Measurements from ENCODE around the gene ACVR2B. TPM values are rescaled to one million over a fixed set of nuclear protein-coding genes. Genes with fewer than 3 reads are reported as not detected.

The ACVR2B gene
- total and polyA plus RNA-seq, 10 of the 15 experiments (the other 5 are each of a cell fraction or from before 2014, with no cell fraction given): 0.27 to 2.9 (median 1.0) TPM

DNA sequence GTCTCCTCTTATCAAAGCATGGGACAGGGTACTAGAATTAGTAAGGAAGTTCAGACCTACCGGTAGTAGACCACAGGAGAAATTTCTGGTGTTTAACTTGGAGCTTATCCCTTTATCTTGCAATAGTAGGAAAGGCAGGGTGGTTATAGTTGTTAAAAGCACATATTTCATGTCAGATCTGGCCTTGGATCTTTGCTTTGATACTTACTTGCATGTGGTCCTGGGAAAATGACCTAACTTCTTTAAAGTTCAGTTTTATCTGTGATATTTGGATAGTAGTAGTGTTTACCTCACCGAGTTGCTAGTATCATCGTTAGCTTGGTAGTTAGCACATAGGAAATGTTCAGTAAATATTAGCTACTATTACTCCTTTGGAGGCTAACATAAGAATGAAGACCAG, 57.9 kb downstream of the ACVR2B start:
- Histone ChIP-seq H3K9ac (ENCODE audit: control insufficient read depth, insufficient read depth, low read length) (no peak overlapping the region), H3K9me3 (replicated peaks; ENCODE audit: control insufficient read depth, insufficient read depth, low read length) (no peaks in the 10 kb centered on the region), H3K4me1 (ENCODE audit: control insufficient read depth, insufficient read depth, low read length) (peaks cover 3% of the 10 kb centered on the region; the same call in 1 of the 2 replicates), H4K20me1 (ENCODE audit: control insufficient read depth, insufficient read depth) (no peaks in the 10 kb centered on the region), H3K27ac (ENCODE audit: control insufficient read depth, insufficient read depth) (no peak overlapping the region), H3K36me3 (ENCODE audit: control insufficient read depth in 2 of 2, insufficient read depth in 2 of 2, low read length in 1 of 2) (peaks cover 2 to 10% of the 10 kb centered on the region in 2 experiments), H3K27me3 (replicated peaks in 1 of 2; ENCODE audit: control insufficient read depth in 2 of 2, insufficient read depth in 2 of 2, low read length in 1 of 2) (no peaks in the 10 kb centered on the region), H2AFZ (ENCODE audit: control insufficient read depth, low read depth, low read length) (no peak overlapping the region), H3K79me2 (ENCODE audit: control insufficient read depth, insufficient read depth, low read length) (no peaks in the 10 kb centered on the region), H3K4me3 (no peak overlapping the region), H3K4me2 (ENCODE audit: control insufficient read depth, insufficient read depth) (no peak overlapping the region)
- no TSS peak for BruUV-seq (replicated peaks)
- WGBS (ENCODE audit: insufficient coverage, insufficient replicate concordance, low lambda C conversion rate, missing lambda C conversion rate): 99% methylated on average over 3 of the region's 3 CpGs
- no peak for DNase-seq (ENCODE audit: low read depth, low spot score)
- no peak for ATAC-seq
- intact Hi-C loops (cut with micrococcal nuclease; ENCODE audit: unreplicated experiment): no loop called here
- ChIA-PET RAD21 (ENCODE audit: unreplicated experiment) (no interaction called here), SMC1A (ENCODE audit: uncharacterized antibody, unreplicated experiment) (interaction anchor here (3.1 kb wide), 1 partner anchor 10 kb away, joined by 21 read pairs; no protein-coding TSS in a partner anchor), CTCF (interaction anchor here (0.6 to 8.6 kb wide), 5 partner anchors 8 to 143 kb away, joined by 3 to 120 read pairs (median 3); no protein-coding TSS in a partner anchor), POLR2A (interaction anchor here (0.6 kb wide), 1 partner anchor 45 kb away, joined by 3 read pairs; no protein-coding TSS in a partner anchor)
- FAIRE-seq: no peak
- in situ Hi-C loops (cut with MboI): no loop called here
- TF ChIP-seq SIX5 (IDR thresholded peaks at IDR 0.05; ENCODE audit: low read depth, low read length, severe bottlenecking): no peak
- TF ChIP-seq SREBF1 (IDR thresholded peaks at IDR 0.05; ENCODE audit: low read length): no peak
- TF ChIP-seq POLR2A (IDR thresholded peaks at IDR 0.05; ENCODE audit: low read depth, low read length): no peak
- TF ChIP-seq, protein P1, sequence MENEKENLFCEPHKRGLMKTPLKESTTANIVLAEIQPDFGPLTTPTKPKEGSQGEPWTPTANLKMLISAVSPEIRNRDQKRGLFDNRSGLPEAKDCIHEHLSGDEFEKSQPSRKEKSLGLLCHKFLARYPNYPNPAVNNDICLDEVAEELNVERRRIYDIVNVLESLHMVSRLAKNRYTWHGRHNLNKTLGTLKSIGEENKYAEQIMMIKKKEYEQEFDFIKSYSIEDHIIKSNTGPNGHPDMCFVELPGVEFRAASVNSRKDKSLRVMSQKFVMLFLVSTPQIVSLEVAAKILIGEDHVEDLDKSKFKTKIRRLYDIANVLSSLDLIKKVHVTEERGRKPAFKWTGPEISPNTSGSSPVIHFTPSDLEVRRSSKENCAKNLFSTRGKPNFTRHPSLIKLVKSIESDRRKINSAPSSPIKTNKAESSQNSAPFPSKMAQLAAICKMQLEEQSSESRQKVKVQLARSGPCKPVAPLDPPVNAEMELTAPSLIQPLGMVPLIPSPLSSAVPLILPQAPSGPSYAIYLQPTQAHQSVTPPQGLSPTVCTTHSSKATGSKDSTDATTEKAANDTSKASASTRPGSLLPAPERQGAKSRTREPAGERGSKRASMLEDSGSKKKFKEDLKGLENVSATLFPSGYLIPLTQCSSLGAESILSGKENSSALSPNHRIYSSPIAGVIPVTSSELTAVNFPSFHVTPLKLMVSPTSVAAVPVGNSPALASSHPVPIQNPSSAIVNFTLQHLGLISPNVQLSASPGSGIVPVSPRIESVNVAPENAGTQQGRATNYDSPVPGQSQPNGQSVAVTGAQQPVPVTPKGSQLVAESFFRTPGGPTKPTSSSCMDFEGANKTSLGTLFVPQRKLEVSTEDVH (IDR thresholded peaks at IDR 0.05; ENCODE audit: low read depth, partially characterized antibody): no peak
- no peak for TF ChIP-seq MXI1 (IDR thresholded peaks at IDR 0.05; ENCODE audit: low read depth, low read length)
- TF ChIP-seq ETV6 (conservative IDR thresholded peaks at IDR 0.05 in 1 of 2, IDR thresholded peaks at IDR 0.05 in 1 of 2; ENCODE audit: borderline replicate concordance in 1 of 2, low read depth in 1 of 2): no peak
- TF ChIP-seq, protein P2, sequence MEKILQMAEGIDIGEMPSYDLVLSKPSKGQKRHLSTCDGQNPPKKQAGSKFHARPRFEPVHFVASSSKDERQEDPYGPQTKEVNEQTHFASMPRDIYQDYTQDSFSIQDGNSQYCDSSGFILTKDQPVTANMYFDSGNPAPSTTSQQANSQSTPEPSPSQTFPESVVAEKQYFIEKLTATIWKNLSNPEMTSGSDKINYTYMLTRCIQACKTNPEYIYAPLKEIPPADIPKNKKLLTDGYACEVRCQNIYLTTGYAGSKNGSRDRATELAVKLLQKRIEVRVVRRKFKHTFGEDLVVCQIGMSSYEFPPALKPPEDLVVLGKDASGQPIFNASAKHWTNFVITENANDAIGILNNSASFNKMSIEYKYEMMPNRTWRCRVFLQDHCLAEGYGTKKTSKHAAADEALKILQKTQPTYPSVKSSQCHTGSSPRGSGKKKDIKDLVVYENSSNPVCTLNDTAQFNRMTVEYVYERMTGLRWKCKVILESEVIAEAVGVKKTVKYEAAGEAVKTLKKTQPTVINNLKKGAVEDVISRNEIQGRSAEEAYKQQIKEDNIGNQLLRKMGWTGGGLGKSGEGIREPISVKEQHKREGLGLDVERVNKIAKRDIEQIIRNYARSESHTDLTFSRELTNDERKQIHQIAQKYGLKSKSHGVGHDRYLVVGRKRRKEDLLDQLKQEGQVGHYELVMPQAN (conservative IDR thresholded peaks at IDR 0.05): no peak
- TF ChIP-seq, protein P3, sequence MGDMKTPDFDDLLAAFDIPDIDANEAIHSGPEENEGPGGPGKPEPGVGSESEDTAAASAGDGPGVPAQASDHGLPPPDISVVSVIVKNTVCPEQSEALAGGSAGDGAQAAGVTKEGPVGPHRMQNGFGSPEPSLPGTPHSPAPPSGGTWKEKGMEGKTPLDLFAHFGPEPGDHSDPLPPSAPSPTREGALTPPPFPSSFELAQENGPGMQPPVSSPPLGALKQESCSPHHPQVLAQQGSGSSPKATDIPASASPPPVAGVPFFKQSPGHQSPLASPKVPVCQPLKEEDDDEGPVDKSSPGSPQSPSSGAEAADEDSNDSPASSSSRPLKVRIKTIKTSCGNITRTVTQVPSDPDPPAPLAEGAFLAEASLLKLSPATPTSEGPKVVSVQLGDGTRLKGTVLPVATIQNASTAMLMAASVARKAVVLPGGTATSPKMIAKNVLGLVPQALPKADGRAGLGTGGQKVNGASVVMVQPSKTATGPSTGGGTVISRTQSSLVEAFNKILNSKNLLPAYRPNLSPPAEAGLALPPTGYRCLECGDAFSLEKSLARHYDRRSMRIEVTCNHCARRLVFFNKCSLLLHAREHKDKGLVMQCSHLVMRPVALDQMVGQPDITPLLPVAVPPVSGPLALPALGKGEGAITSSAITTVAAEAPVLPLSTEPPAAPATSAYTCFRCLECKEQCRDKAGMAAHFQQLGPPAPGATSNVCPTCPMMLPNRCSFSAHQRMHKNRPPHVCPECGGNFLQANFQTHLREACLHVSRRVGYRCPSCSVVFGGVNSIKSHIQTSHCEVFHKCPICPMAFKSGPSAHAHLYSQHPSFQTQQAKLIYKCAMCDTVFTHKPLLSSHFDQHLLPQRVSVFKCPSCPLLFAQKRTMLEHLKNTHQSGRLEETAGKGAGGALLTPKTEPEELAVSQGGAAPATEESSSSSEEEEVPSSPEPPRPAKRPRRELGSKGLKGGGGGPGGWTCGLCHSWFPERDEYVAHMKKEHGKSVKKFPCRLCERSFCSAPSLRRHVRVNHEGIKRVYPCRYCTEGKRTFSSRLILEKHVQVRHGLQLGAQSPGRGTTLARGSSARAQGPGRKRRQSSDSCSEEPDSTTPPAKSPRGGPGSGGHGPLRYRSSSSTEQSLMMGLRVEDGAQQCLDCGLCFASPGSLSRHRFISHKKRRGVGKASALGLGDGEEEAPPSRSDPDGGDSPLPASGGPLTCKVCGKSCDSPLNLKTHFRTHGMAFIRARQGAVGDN (IDR thresholded peaks at IDR 0.05): no peak
- no peak for TF ChIP-seq CHD4 (IDR thresholded peaks at IDR 0.05)
- TF ChIP-seq SMARCA5 (IDR thresholded peaks at IDR 0.05): no peak
- no peak for TF ChIP-seq RBBP5 (conservative IDR thresholded peaks at IDR 0.05)
- no peak for TF ChIP-seq TCF7 (IDR thresholded peaks at IDR 0.05; ENCODE audit: borderline replicate concordance)
- TF ChIP-seq, protein P4, sequence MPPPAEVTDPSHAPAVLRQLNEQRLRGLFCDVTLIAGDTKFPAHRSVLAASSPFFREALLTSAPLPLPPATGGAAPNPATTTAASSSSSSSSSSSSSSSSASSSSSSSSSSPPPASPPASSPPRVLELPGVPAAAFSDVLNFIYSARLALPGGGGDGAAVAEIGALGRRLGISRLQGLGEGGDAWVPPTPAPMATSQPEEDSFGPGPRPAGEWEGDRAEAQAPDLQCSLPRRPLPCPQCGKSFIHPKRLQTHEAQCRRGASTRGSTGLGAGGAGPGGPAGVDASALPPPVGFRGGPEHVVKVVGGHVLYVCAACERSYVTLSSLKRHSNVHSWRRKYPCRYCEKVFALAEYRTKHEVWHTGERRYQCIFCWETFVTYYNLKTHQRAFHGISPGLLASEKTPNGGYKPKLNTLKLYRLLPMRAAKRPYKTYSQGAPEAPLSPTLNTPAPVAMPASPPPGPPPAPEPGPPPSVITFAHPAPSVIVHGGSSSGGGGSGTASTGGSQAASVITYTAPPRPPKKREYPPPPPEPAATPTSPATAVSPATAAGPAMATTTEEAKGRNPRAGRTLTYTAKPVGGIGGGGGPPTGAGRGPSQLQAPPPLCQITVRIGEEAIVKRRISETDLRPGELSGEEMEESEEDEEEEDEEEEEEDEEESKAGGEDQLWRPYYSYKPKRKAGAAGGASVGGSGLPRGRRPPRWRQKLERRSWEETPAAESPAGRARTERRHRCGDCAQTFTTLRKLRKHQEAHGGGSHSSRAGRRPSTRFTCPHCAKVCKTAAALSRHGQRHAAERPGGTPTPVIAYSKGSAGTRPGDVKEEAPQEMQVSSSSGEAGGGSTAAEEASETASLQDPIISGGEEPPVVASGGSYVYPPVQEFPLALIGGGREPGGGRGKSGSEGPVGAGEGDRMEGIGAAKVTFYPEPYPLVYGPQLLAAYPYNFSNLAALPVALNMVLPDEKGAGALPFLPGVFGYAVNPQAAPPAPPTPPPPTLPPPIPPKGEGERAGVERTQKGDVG (CRISPR knock-in tag; IDR thresholded peaks at IDR 0.05): no peak
